ENCODE results near the gene MACROD1. TPM values are rescaled to one million over a fixed set of nuclear protein-coding genes. Genes with fewer than 3 reads are reported as not detected.

Gene MACROD1
- total RNA-seq, 1 experiment from 2014 or later: not detected

DNA sequence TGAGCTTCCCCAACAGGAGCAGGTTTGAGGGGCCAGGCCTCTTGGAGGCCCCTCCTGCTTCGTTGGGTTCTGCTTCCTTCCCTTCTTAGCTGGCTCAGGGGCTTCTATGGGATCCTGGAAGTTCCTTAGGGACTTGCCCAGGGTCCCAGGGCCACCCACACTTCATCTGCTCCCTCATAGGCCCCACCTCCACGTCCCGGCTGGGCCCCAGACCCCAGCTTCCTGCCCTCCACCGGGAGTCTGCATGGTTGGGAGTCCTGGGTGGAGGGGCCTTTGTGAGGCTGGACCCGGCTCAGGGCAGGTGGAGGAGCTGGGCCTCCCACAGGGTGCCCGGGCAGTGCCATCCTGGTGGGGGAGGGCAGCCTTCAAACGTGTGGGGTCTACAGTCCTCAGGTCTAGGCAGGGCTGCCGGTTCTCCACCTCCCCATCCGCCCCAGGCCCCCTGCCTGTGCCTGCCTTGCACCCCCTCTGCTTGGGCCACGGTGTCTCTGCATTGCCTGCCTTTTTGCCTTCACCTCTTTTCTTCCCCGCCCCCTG lies 168.0 kb downstream of the MACROD1 start:
- H3K9ac ChIP-seq (ENCODE audit: low read length): no peak overlapping the region
- no peak overlapping the region for H2AFZ ChIP-seq (ENCODE audit: low read length)
- no peaks in the 10 kb centered on the region for H3K9me2 ChIP-seq (replicated peaks; ENCODE audit: insufficient read depth, low read length)
- H3K27me3 ChIP-seq (ENCODE audit: low read length): no peaks in the 10 kb centered on the region
- peaks cover 6% of the 10 kb centered on the region; the same call in 1 of the 2 replicates for H4K20me1 ChIP-seq (ENCODE audit: insufficient read depth, low read depth, low read length)
- no peak for DNase-seq
- no peaks in the 10 kb centered on the region for H3K4me1 ChIP-seq (ENCODE audit: low read length)
- H3K36me3 ChIP-seq (ENCODE audit: insufficient read depth, low read length): peaks cover 3% of the 10 kb centered on the region; the same call in 1 of the 2 replicates
- H3K27ac ChIP-seq (ENCODE audit: low read length): no peak overlapping the region
- H3K79me2 ChIP-seq (ENCODE audit: low read length): peaks cover 3% of the 10 kb centered on the region; the same call in 1 of the 2 replicates
- no peak overlapping the region for H3K4me3 ChIP-seq (ENCODE audit: low read length)
- no peaks in the 10 kb centered on the region for H3K9me3 ChIP-seq (ENCODE audit: low read length)
- no peak overlapping the region for H3K4me2 ChIP-seq (ENCODE audit: low read depth, low read length, poor library complexity, severe bottlenecking)

DNA sequence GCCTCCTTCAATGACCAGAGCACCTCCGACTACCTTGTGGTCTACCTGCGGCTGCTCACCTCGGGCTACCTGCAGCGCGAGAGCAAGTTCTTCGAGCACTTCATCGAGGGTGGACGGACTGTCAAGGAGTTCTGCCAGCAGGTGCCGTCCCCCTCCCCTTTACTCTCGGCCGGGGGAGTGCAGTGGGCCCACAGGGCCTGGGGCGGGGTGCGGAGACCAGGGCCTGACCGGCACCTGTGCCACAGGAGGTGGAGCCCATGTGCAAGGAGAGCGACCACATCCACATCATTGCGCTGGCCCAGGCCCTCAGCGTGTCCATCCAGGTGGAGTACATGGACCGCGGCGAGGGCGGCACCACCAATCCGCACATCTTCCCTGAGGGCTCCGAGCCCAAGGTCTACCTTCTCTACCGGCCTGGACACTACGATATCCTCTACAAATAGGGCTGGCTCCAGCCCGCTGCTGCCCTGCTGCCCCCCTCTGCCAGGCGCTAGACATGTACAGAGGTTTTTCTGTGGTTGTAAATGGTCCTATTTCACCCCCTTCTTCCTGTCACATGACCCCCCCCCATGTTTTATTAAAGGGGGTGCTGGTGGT lies 168.7 kb downstream of the MACROD1 start:
- H4K20me1 ChIP-seq (ENCODE audit: insufficient read depth, low read depth, low read length): peaks cover 5% of the 10 kb centered on the region; the same call in 1 of the 2 replicates
- DNase-seq: no peak
- no peaks in the 10 kb centered on the region for H3K9me2 ChIP-seq (replicated peaks; ENCODE audit: insufficient read depth, low read length)
- peaks cover 3% of the 10 kb centered on the region; the same call in 1 of the 2 replicates for H3K36me3 ChIP-seq (ENCODE audit: insufficient read depth, low read length)
- peaks cover 3% of the 10 kb centered on the region; the same call in 1 of the 2 replicates for H3K79me2 ChIP-seq (ENCODE audit: low read length)
- no peaks in the 10 kb centered on the region for H3K27me3 ChIP-seq (ENCODE audit: low read length)
- H3K4me2 ChIP-seq (ENCODE audit: low read depth, low read length, poor library complexity, severe bottlenecking): no peak overlapping the region
- H3K27ac ChIP-seq (ENCODE audit: low read length): no peak overlapping the region
- no peaks in the 10 kb centered on the region for H3K4me1 ChIP-seq (ENCODE audit: low read length)
- no peak overlapping the region for H3K4me3 ChIP-seq (ENCODE audit: low read length)
- H3K9ac ChIP-seq (ENCODE audit: low read length): no peak overlapping the region
- H3K9me3 ChIP-seq (ENCODE audit: low read length): no peaks in the 10 kb centered on the region
- no peak overlapping the region for H2AFZ ChIP-seq (ENCODE audit: low read length)

DNA sequence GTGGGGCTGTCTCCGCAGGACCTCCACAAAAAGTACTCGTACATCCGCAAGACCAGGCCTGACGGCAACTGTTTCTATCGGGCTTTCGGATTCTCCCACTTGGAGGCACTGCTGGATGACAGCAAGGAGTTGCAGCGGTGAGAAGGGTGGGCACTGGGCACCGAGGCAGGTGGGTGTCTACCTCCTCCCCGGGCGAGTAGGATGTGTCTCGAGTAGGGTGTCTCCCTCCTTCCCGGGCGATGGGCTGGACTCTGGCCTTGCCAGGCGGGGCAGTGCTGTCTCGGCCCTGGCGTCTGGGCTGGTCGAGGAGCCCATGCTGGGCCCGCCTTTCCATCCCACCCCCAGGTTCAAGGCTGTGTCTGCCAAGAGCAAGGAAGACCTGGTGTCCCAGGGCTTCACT lies 169.4 kb downstream of the MACROD1 start:
- no peaks in the 10 kb centered on the region for H3K27me3 ChIP-seq (ENCODE audit: low read length)
- H3K79me2 ChIP-seq (ENCODE audit: low read length): peaks cover 3% of the 10 kb centered on the region; the same call in 1 of the 2 replicates
- DNase-seq: no peak
- no peak overlapping the region for H3K4me2 ChIP-seq (ENCODE audit: low read depth, low read length, poor library complexity, severe bottlenecking)
- H3K36me3 ChIP-seq (ENCODE audit: insufficient read depth, low read length): peaks cover 3% of the 10 kb centered on the region; the same call in 1 of the 2 replicates
- no peaks in the 10 kb centered on the region for H3K9me3 ChIP-seq (ENCODE audit: low read length)
- H3K27ac ChIP-seq (ENCODE audit: low read length): no peak overlapping the region
- H2AFZ ChIP-seq (ENCODE audit: low read length): no peak overlapping the region
- no peaks in the 10 kb centered on the region for H3K9me2 ChIP-seq (replicated peaks; ENCODE audit: insufficient read depth, low read length)
- H3K9ac ChIP-seq (ENCODE audit: low read length): no peak overlapping the region
- no peaks in the 10 kb centered on the region; the same call in 1 of the 2 replicates for H4K20me1 ChIP-seq (ENCODE audit: insufficient read depth, low read depth, low read length)
- no peaks in the 10 kb centered on the region for H3K4me1 ChIP-seq (ENCODE audit: low read length)
- no peak overlapping the region for H3K4me3 ChIP-seq (ENCODE audit: low read length)

DNA sequence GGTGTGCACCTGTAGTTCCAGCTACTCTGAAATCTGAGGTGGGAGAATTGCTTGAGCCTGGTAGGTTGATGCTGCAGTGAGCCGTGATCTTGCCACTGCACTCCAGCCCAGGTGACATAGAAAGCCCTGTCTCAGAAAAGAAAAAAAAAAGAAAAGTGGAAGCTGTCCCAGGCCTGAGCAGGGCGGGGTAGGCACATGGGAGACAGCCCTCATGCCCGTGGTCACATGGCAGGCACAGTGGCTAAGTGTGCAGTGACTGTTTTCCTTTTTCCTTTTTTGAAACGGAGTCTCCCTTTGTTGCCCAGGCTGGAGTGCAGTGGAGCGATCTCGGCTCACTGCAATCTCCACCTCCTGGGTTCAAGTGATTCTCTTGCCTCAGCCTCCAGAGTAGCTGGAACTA lies 171.9 kb downstream of the MACROD1 start:
- Histone ChIP-seq H3K27ac (ENCODE audit: low read length) (no peak overlapping the region), H3K79me2 (ENCODE audit: low read length) (peaks cover 12% of the 10 kb centered on the region), H3K4me2 (ENCODE audit: low read depth, low read length, poor library complexity, severe bottlenecking) (no peak overlapping the region), H3K4me3 (ENCODE audit: low read length) (no peak overlapping the region), H3K9me2 (replicated peaks; ENCODE audit: insufficient read depth, low read length) (no peaks in the 10 kb centered on the region), H3K4me1 (ENCODE audit: low read length) (no peaks in the 10 kb centered on the region), H3K9me3 (ENCODE audit: low read length) (no peaks in the 10 kb centered on the region), H3K9ac (ENCODE audit: low read length) (no peak overlapping the region), H4K20me1 (ENCODE audit: insufficient read depth, low read depth, low read length) (no peaks in the 10 kb centered on the region), H2AFZ (ENCODE audit: low read length) (no peak overlapping the region), H3K36me3 (ENCODE audit: insufficient read depth, low read length) (0 out of 2 replicates have a peak, but pooled peaks cover 3% of the 10 kb centered on the region), H3K27me3 (ENCODE audit: low read length) (no peaks in the 10 kb centered on the region)
- DNase-seq: no peak

DNA sequence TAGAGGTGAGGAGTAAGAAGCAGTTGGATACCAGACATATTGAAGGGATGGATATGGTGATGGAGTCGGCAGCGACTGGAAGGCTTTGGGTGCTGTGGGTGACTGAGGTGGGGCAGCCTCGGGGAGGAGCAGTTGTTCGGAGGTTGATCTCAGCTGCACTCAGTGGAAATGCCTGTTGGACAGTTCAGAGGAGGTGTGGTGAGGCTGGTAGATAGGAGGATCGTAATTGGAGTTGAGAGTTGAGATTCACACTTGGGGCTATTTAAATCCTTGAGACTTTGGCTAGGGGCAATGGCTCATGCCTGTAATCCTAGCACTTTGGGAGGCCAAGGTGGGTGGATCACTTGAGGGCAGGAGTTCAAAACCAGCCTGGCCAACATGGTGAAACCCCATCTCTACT lies 172.8 kb downstream of the MACROD1 start:
- no peak overlapping the region for H3K4me2 ChIP-seq (ENCODE audit: low read depth, low read length, poor library complexity, severe bottlenecking)
- H2AFZ ChIP-seq (ENCODE audit: low read length): no peak overlapping the region
- no peaks in the 10 kb centered on the region; the same call in 1 of the 2 replicates for H3K4me1 ChIP-seq (ENCODE audit: low read length)
- no peak overlapping the region for H3K27ac ChIP-seq (ENCODE audit: low read length)
- no peak overlapping the region for H3K9ac ChIP-seq (ENCODE audit: low read length)
- H3K36me3 ChIP-seq (ENCODE audit: insufficient read depth, low read length): peaks cover 10% of the 10 kb centered on the region; the same call in 1 of the 2 replicates
- no peak overlapping the region for H3K4me3 ChIP-seq (ENCODE audit: low read length)
- H3K79me2 ChIP-seq (ENCODE audit: low read length): peaks cover 18% of the 10 kb centered on the region
- no peaks in the 10 kb centered on the region for H3K9me2 ChIP-seq (replicated peaks; ENCODE audit: insufficient read depth, low read length)
- DNase-seq: no peak
- no peaks in the 10 kb centered on the region for H3K9me3 ChIP-seq (ENCODE audit: low read length)
- H4K20me1 ChIP-seq (ENCODE audit: insufficient read depth, low read depth, low read length): peaks cover 7% of the 10 kb centered on the region
- H3K27me3 ChIP-seq (ENCODE audit: low read length): no peaks in the 10 kb centered on the region

DNA sequence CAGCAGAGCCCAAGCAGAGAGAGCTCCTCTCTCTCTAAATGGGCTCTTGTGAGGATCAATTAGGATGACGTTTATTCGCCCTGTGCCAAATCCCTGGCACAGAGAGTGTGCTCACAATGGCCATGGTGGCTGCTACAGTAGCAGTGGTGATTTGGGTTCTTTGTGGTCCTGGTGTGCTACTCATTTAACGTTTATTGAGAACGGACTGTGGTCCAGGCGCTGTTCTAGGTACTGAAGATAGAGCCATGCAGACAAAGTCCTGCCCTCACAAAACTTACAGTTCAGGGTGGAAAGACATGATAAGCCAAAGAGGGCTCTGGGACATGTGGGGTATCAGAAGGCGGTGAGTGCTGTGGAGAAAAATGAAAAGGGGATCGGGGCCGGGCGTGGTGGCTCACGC lies 174.4 kb downstream of the MACROD1 start:
- peaks cover 11% of the 10 kb centered on the region for H3K4me1 ChIP-seq (ENCODE audit: low read length)
- peaks cover 7% of the 10 kb centered on the region; the same call in 1 of the 2 replicates for H3K36me3 ChIP-seq (ENCODE audit: insufficient read depth, low read length)
- no peak overlapping the region for H2AFZ ChIP-seq (ENCODE audit: low read length)
- H3K4me3 ChIP-seq (ENCODE audit: low read length): no peak overlapping the region
- peaks cover 34% of the 10 kb centered on the region for H3K79me2 ChIP-seq (ENCODE audit: low read length)
- no peaks in the 10 kb centered on the region for H3K9me3 ChIP-seq (ENCODE audit: low read length)
- DNase-seq: no peak
- H3K9me2 ChIP-seq (replicated peaks; ENCODE audit: insufficient read depth, low read length): no peaks in the 10 kb centered on the region
- no peak overlapping the region for H3K9ac ChIP-seq (ENCODE audit: low read length)
- H4K20me1 ChIP-seq (ENCODE audit: insufficient read depth, low read depth, low read length): peaks cover 22% of the 10 kb centered on the region
- no peaks in the 10 kb centered on the region for H3K27me3 ChIP-seq (ENCODE audit: low read length)
- no peak overlapping the region for H3K4me2 ChIP-seq (ENCODE audit: low read depth, low read length, poor library complexity, severe bottlenecking)
- no peak overlapping the region for H3K27ac ChIP-seq (ENCODE audit: low read length)

- Histone ChIP-seq H3K9me3 (ENCODE audit: low read length) (no peaks in the 10 kb centered on the region), H4K20me1 (ENCODE audit: insufficient read depth, low read depth, low read length) (peaks cover 22% of the 10 kb centered on the region), H3K36me3 (ENCODE audit: insufficient read depth, low read length) (peaks cover 7% of the 10 kb centered on the region; the same call in 1 of the 2 replicates), H3K4me2 (ENCODE audit: low read depth, low read length, poor library complexity, severe bottlenecking) (peak overlapping the region; percentile 92), H3K9me2 (replicated peaks; ENCODE audit: insufficient read depth, low read length) (no peaks in the 10 kb centered on the region), H3K79me2 (ENCODE audit: low read length) (peaks cover 44% of the 10 kb centered on the region), H3K4me1 (ENCODE audit: low read length) (peaks cover 28% of the 10 kb centered on the region), H3K27me3 (ENCODE audit: low read length) (no peaks in the 10 kb centered on the region), H3K4me3 (ENCODE audit: low read length) (peak overlapping the region; percentile 83), H2AFZ (ENCODE audit: low read length) (no peak overlapping the region), H3K27ac (ENCODE audit: low read length) (peak overlapping the region; percentile 80), H3K9ac (ENCODE audit: low read length) (peak overlapping the region; percentile 93)
- DNase-seq: no peak
Observed at GRCh38 chr11:63986932-63987513, 178.9 kb downstream of the MACROD1 start.

DNA sequence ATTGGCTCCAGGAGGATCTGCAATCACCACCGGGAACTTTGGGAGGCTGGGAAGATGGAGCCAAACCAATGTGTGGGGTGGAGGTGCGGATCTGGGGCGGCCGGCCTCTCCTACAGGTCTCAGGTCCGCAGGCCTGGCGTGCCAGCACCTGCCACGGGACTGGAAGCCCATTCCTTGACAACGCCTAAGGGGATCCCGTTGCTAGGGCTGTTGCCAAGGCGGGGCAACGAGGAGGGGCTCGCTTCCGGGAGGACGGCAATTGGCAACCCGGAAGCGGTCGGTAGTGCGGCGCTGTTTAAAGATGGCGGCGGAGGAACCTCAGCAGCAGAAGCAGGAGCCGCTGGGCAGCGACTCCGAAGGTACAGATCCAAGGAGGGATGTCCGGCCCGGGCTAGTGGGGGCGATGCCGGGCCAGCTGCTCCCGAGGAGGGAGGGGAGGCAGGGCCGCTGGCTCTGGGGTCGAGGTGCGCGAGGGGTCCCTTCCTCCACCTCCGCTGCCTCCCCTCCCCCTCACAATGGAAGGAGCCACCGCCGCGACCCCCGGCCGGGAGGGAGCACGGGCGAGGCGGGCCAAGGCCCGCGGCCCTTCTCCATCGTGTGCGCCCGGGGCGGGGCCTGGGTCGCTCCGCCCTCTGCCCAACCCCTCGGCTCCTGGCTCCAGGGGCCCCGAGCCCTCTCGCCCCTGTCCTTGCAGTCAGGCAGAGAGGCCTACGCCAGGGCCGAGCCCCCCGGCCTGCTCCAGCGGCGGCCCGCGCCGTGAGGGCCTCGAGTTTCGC lies 179.6 kb downstream of the MACROD1 start, which contains the start of gene OTUB1:
Gene OTUB1 (plus strand): TSS at position 283 of the 776 bp plus-strand sequence. CDS start 19 bp downstream, at position 302.
- Histone ChIP-seq H3K9me2 (replicated peaks; ENCODE audit: insufficient read depth, low read length) (no peaks in the 10 kb centered on the region), H4K20me1 (ENCODE audit: insufficient read depth, low read depth, low read length) (peaks cover 22% of the 10 kb centered on the region), H3K36me3 (ENCODE audit: insufficient read depth, low read length) (peaks cover 7% of the 10 kb centered on the region; the same call in 1 of the 2 replicates), H2AFZ (ENCODE audit: low read length) (peak within 1 kb of the TSS; percentile 89), H3K9me3 (ENCODE audit: low read length) (no peaks in the 10 kb centered on the region), H3K4me2 (ENCODE audit: low read depth, low read length, poor library complexity, severe bottlenecking) (peak within 1 kb of the TSS; percentile 92), H3K9ac (ENCODE audit: low read length) (peak within 1 kb of the TSS; percentile 93), H3K27me3 (ENCODE audit: low read length) (no peaks in the 10 kb centered on the region), H3K4me1 (ENCODE audit: low read length) (peaks cover 29% of the 10 kb centered on the region), H3K4me3 (ENCODE audit: low read length) (peak within 1 kb of the TSS; percentile 83), H3K79me2 (ENCODE audit: low read length) (peaks cover 44% of the 10 kb centered on the region), H3K27ac (ENCODE audit: low read length) (peak within 1 kb of the TSS; percentile 80)
- peak; percentile 96 for DNase-seq

Data from Karpas-422 (cell line).